ENCODE results near the gene TGFBR3L.
A peak's percentile ranks its signal among the peaks of the same experiment; 100 is the strongest.

Gene TGFBR3L

DNA sequence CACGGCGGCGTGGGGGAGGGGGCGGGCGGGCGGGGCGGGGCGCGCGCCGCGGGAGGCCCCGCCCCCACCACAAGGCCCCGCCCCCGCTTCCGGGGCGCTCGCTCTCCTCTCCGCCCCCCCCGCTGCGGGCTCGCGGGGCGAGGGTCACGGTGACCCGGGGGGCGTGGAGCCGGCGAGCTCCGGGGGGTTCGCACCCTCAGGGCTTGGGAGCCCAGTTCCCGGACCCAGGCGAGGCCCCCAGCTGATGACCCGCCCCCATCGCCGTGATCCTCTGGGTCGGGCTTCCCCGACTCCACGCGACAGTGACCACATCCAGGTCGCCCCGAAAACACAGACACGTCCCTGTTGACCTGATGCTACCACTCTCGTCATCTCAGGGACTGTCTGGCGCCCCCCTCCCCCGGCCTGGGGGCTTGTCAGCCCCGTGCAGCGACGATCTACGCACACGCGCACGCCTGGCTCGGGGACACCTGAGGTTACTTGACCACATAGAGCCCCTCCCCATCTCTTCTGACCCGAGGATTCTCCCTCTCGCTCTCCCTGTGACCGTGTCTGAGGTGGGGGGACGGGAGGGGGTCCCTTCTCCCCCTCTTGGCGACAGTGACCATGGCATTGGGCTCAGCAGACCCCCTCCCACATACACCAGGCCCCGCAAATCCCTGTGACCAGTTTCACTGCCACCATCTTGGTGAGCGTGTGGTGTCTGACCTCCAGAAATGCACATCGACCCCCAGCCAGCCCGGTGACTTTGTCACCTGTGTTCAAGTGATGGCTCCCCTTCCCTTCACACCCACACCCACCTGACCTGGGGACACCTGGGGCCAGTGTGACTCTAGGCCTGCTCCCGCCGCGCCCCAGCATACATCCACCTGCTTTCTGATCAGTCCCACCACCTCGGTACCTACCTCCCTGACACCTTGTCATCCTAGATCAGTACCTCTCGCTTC is 10.3 kb upstream of the TGFBR3L start:
- DNase-seq = peak; percentile 64

DNA sequence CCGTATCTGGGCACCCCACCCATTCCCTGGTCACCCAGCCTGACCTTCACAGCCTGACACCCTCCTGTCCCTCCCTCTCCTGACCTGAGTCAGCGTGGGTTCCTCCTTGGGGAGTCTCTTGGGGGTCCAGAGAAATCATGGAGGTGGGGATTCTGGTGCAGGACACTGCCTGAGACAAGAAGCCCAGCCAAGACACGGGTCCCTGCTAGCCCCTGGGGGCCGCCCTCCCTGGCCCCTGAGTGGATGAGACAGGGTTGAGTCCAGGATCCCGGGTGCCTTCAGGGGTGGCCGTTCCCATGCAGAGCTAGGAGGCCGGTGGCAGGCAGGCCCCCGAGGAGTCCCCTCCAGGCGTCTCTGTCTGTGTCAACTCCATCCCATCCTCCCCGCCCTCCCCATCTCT is 9.4 kb upstream of the TGFBR3L start:
- no peak for DNase-seq

DNA sequence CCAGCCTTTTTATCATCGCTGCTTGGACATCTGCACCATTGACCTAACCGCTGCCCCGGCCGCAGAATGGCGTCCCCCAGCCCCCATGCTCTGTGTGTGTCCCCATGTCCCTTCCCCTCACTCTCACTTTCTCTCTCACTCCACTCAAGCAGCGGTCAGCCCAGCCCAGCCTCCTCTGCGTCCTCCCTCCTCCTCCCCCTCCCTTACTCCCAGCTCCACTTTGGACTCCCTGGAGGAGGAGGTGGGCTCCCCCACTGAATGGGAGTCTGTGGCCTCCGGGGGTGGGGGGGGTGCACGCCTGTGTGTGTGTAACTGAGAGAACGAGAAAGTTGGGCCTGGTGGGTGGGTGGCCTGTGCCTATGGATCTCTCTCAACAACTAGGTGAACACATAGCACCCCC is 8.8 kb upstream of the TGFBR3L start:
- DNase-seq = no peak

- DNase-seq = no peak
Measured at GRCh38 chr19:7907122-7907521, 7.5 kb upstream of the TGFBR3L start.

DNA sequence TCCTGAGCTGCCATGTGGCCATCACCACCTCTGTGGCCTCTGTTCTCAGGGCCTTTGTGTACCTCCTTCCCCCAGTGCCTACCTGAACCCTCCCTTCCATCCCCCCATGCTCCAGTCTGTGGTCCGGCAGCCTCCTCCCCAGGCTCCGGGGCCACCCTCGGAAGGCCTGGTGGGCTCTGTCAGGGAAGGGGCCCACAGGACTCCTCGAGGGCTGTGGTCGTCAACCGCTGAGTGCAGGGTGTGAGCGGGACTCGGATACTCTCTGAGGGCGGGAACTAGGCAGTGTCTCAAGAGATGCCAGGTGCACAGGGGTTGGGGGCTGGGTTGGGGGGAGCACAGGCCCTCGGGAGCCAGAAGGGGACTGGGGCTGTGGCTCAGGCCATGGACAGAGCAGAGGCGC is 7.1 kb upstream of the TGFBR3L start:
- DNase-seq = no peak

GRCh38 chr19:7908078-7908699 is 6.4 kb upstream of the TGFBR3L start:
- DNase-seq = no peak

DNA sequence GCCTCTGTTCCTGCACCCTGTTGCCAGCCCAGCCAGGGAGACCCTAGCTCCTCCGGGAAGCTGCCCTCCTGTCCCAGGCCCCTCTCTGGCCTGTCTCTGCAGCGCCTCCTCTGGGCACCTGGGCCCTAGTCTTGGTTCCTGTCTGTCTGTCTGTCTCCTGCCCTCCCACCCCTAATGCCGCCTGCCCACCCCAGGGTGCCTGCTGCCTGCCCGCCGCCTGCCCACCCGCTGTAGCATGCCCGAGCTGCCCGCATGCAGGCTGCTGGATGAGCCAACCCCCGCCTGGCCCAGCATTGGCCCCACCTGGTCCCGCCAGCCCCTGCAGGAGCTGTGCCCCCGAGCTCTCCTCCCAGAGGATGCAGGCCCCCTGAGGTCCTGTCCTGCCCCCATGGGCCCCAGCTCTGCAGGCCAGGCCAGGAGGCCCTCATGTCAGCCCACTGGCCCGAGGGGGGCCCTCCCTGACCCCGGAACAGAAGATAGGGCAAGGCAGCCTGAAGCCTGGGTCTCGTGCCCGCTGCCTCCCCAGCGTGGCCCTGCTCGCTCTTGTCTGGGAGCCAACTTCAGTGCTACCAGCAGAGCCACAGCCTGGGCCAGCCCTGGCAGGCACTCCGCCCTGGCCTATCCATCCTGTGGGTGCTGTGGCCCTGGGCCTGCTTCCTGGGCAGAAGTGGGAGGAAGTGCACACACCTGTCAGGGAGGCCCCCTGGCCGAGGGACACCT is 5.7 kb upstream of the TGFBR3L start:
- no peak for DNase-seq

DNA sequence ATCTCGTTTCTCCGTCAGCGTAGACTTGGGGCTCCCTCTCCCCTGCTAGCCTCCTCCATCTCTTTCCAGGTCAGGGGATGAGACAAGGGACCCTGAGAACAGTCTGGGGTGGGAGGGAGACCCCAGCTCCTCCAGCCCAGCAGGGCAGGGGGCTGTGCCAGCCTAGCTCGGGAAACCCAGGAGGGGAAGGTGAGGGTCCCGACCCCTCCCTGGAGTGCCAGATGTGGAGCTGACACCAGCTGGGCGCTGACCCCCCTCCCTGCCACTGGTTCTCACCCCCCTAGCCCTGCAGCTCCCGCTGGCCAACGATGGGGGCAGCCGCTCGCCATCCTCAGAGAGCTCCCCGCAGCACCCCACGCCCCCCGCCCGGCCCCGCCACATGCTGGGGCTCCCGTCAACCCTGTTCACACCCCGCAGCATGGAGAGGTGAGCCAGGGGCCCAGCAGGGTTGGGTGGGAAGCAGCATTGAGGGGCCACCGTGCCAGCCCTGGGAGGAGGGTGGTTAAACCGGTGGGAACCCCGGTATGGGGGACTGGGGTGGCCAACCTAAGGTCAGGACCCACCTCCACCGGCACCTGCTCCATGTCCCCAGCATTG is 5.1 kb upstream of the TGFBR3L start:
- DNase-seq = no peak

GRCh38 chr19:7910321-7911161 is 4.1 kb upstream of the TGFBR3L start:
- no peak for DNase-seq

GRCh38 chr19:7911508-7912143 is 3.0 kb upstream of the TGFBR3L start:
- no peak for DNase-seq

- no peak for DNase-seq
Measured at GRCh38 chr19:7912144-7912696, 2.4 kb upstream of the TGFBR3L start.

DNA sequence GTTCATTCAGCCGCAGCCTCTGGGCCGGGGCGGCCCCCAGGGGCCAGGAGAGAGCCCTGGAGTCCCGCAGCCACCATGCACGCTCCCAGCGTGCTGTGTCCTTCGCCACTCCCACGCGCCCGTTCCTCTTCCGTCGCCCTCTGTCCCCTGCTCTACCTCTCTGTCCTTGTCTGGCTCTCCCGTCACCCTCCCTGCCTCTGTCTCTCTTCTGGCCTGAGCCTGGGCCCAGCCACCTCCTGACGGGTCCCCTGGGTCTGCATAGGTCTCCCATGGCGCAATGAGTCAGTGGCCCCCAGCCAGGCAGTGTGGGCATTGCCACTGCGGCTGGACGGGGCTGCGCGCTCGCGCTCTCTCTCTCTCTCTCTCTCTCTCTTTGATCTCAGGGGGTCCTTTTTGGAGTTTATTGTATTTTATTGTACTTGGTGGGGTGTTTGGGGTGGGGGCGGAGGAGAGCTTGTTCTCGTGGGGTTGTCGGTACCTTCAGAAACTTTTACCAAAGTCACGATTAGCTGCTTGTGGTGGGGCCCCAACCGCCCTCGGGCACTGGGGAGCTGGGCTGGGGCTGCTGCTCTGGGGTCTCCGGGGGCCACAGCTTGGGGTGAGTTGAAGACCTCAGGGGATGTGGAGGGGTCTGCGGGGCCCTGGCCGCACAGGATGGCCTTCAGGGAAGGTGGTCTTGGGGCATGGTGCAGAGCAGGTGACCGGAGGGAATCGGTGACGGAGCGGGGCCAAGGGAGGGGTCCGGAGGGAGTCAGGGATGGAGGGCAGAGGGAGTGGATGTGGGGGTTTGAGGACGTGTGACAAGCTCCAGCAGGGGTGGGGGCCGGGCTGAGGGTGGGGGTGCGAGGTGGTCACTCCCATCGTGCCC is 1.7 kb upstream of the TGFBR3L start:
- DNase-seq = no peak

- no peak for DNase-seq
Measured at GRCh38 chr19:7913652-7914051, 978 bp upstream of the TGFBR3L start.

- no peak for DNase-seq
Measured at GRCh38 chr19:7914099-7914498, 531 bp upstream of the TGFBR3L start.

- no peak for DNase-seq
Measured at GRCh38 chr19:7915250-7916102, 846 bp downstream of the TGFBR3L start.

GRCh38 chr19:7916103-7916954 is 1.7 kb downstream of the TGFBR3L start:
- DNase-seq = peak; percentile 60

- DNase-seq = no peak
Measured at GRCh38 chr19:7916955-7917266, 2.3 kb downstream of the TGFBR3L start.

DNA sequence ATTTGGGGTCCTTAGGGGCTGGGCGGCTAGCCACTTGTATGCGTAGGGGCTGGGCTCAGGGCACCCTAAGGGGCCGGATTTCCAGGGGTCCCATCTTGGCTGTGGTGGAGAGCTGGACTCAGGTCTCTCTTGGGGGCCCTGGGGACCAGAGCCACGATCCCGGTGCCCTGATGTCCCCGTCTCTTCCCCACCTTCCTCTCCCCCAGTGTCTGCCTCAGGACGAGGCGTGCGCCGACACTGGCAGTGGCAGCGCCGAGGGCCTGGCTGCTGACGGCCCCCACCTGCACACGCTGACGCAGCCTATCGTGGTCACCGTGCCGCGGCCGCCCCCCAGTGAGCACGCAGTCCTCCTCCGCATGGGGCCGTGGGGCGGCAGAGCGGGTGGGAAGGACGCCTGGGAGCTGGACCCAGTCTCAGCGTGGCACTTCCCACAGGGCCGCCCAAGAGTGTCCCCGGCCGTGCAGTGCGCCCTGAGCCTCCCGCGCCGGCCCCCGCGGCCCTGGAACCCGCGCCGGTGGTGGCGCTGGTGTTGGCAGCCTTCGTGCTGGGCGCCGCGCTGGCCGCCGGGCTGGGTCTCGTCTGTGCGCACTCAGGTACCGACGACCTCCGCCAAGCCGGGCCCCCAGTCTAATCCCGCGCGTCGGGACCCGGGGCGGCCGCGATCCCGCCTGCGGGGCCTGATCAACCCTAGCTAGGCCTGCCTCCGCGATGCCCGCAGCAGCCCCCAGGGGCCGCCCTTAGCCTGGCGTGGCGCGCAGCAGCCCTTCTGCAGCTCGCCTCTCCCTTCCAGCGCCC is 2.8 kb downstream of the TGFBR3L start:
- peak; percentile 70 for DNase-seq
